ENCODE data around the gene PDE4D. TPM values are rescaled to one million over a fixed set of nuclear protein-coding genes. Genes with fewer than 3 reads are reported as not detected.
"Not testable (repeated sequence)": the region's sequence is repeated elsewhere in the genome, so short reads cannot be mapped to it uniquely, and the experiment has no call there.

PDE4D gene
- total RNA-seq, 2 experiments from 2014 or later, result 40.5 to 41.2 TPM

- no peaks in the 10 kb centered on the region for H3K9me3 Mint-ChIP-seq
- CTCF ChIA-PET, result no interaction called here
- peaks cover 10% of the 10 kb centered on the region for H3K27me3 Mint-ChIP-seq (ENCODE audit: low read depth)
- H3K27ac Mint-ChIP-seq, result no peak overlapping the region
- intact Hi-C loops (cut with micrococcal nuclease), result loop anchor here (10.0 kb wide), 1 partner anchor 196 kb away; no protein-coding TSS in a partner anchor
- H3K4me1 Mint-ChIP-seq (ENCODE audit: low read depth), result no peaks in the 10 kb centered on the region
- H3K4me3 Mint-ChIP-seq, result no peak overlapping the region
- H3K36me3 Mint-ChIP-seq (ENCODE audit: low read depth), result no peaks in the 10 kb centered on the region
- DNase-seq, result no peak
These were observed 295.0 kb downstream of the PDE4D start for GRCh38 chr5:59598547-59598874.

GRCh38 chr5:59597690-59598546 is 295.6 kb downstream of the PDE4D start:
- Mint-ChIP-seq H3K4me3 (no peak overlapping the region), H3K27me3 (ENCODE audit: low read depth) (peaks cover 10% of the 10 kb centered on the region), H3K9me3 (no peaks in the 10 kb centered on the region), H3K36me3 (ENCODE audit: low read depth) (no peaks in the 10 kb centered on the region), H3K27ac (no peak overlapping the region), H3K4me1 (ENCODE audit: low read depth) (no peaks in the 10 kb centered on the region)
- CTCF ChIA-PET, result interaction anchor here (1.2 kb wide), 1 partner anchor 16 kb away, joined by 3 read pairs; no protein-coding TSS in a partner anchor
- no peak for DNase-seq
- intact Hi-C loops (cut with micrococcal nuclease), result loop anchor here (10.0 kb wide), 1 partner anchor 197 kb away; no protein-coding TSS in a partner anchor

- Mint-ChIP-seq H3K4me1 (ENCODE audit: low read depth) (peaks cover 3% of the 10 kb centered on the region), H3K36me3 (ENCODE audit: low read depth) (no peaks in the 10 kb centered on the region), H3K9me3 (no peaks in the 10 kb centered on the region), H3K27ac (no peak overlapping the region), H3K4me3 (no peak overlapping the region), H3K27me3 (ENCODE audit: low read depth) (peaks cover 6% of the 10 kb centered on the region)
- intact Hi-C loops (cut with micrococcal nuclease), result loop anchor here (10.0 kb wide), 1 partner anchor 198 kb away; no protein-coding TSS in a partner anchor
- CTCF ChIA-PET, result interaction anchor here (1.2 kb wide), 1 partner anchor 15 kb away, joined by 3 read pairs; no protein-coding TSS in a partner anchor
- DNase-seq, result no peak
These were observed 296.8 kb downstream of the PDE4D start for GRCh38 chr5:59596586-59597350.

- H3K9me3 Mint-ChIP-seq; H3K4me3 Mint-ChIP-seq; H3K27me3 Mint-ChIP-seq (ENCODE audit: low read depth); DNase-seq; H3K27ac Mint-ChIP-seq; CTCF ChIA-PET; H3K36me3 Mint-ChIP-seq (ENCODE audit: low read depth): not testable (repeated sequence)
- intact Hi-C loops (cut with micrococcal nuclease), result loop anchor here (5.0 to 10.0 kb wide), 2 partner anchors 201 to 1813 kb away; no protein-coding TSS in a partner anchor
- peaks cover 10% of the 10 kb centered on the region for H3K4me1 Mint-ChIP-seq (ENCODE audit: low read depth)
These were observed 299.4 kb downstream of the PDE4D start for GRCh38 chr5:59594118-59594517.

GRCh38 chr5:59593439-59594007 is 300.0 kb downstream of the PDE4D start:
- peaks cover 3% of the 10 kb centered on the region for H3K27me3 Mint-ChIP-seq (ENCODE audit: low read depth)
- intact Hi-C loops (cut with micrococcal nuclease), result loop anchor here (5.0 to 10.0 kb wide), 2 partner anchors 201 to 1814 kb away; no protein-coding TSS in a partner anchor
- no peak for DNase-seq
- peaks cover 10% of the 10 kb centered on the region for H3K4me1 Mint-ChIP-seq (ENCODE audit: low read depth)
- CTCF ChIA-PET, result interaction anchor here (0.6 kb wide), 1 partner anchor 77 kb away, joined by 3 read pairs; no protein-coding TSS in a partner anchor
- no peaks in the 10 kb centered on the region for H3K9me3 Mint-ChIP-seq
- H3K4me3 Mint-ChIP-seq, result no peak overlapping the region
- no peaks in the 10 kb centered on the region for H3K36me3 Mint-ChIP-seq (ENCODE audit: low read depth)
- H3K27ac Mint-ChIP-seq, result no peak overlapping the region

GRCh38 chr5:59592101-59592500 is 301.4 kb downstream of the PDE4D start:
- H3K36me3 Mint-ChIP-seq (ENCODE audit: low read depth), result no peaks in the 10 kb centered on the region
- no peak for DNase-seq

GRCh38 chr5:59591162-59591561 is 302.4 kb downstream of the PDE4D start:
- DNase-seq, result no peak
- peaks cover 19% of the 10 kb centered on the region for H3K27me3 Mint-ChIP-seq (ENCODE audit: low read depth)
- no peaks in the 10 kb centered on the region for H3K36me3 Mint-ChIP-seq (ENCODE audit: low read depth)
- H3K4me3 Mint-ChIP-seq, result no peak overlapping the region
- intact Hi-C loops (cut with micrococcal nuclease), result loop anchor here (1.0 to 10.0 kb wide), 5 partner anchors 18 to 1816 kb away; no protein-coding TSS in a partner anchor
- H3K4me1 Mint-ChIP-seq (ENCODE audit: low read depth), result peaks cover 10% of the 10 kb centered on the region
- H3K27ac Mint-ChIP-seq, result no peak overlapping the region
- CTCF ChIA-PET, result interaction anchor here (0.7 kb wide), 1 partner anchor 1014 kb away, joined by 4 read pairs; no protein-coding TSS in a partner anchor
- H3K9me3 Mint-ChIP-seq, result no peaks in the 10 kb centered on the region

More at GRCh38 chr5:59592101-59592500, 301.4 kb downstream of the PDE4D start:
- intact Hi-C loops (cut with micrococcal nuclease), result loop anchor here (5.0 to 10.0 kb wide), 2 partner anchors 203 to 1815 kb away; no protein-coding TSS in a partner anchor
- H3K4me3 Mint-ChIP-seq, result no peak overlapping the region
- H3K4me1 Mint-ChIP-seq (ENCODE audit: low read depth), result peaks cover 10% of the 10 kb centered on the region
- H3K27ac Mint-ChIP-seq, result no peak overlapping the region
- CTCF ChIA-PET, result no interaction called here
- H3K27me3 Mint-ChIP-seq (ENCODE audit: low read depth), result peaks cover 11% of the 10 kb centered on the region
- no peaks in the 10 kb centered on the region for H3K9me3 Mint-ChIP-seq

- CTCF ChIA-PET, result no interaction called here
- H3K27ac Mint-ChIP-seq, result no peak overlapping the region
- H3K27me3 Mint-ChIP-seq (ENCODE audit: low read depth), result peaks cover 21% of the 10 kb centered on the region
- no peak for DNase-seq
- H3K9me3 Mint-ChIP-seq, result no peaks in the 10 kb centered on the region
- no peak overlapping the region for H3K4me3 Mint-ChIP-seq
- H3K36me3 Mint-ChIP-seq (ENCODE audit: low read depth), result no peaks in the 10 kb centered on the region
- intact Hi-C loops (cut with micrococcal nuclease), result no loop called here
- H3K4me1 Mint-ChIP-seq (ENCODE audit: low read depth), result peaks cover 10% of the 10 kb centered on the region
These were observed 304.6 kb downstream of the PDE4D start for GRCh38 chr5:59588922-59589321.

GRCh38 chr5:59587489-59588337 is 305.8 kb downstream of the PDE4D start:
- H3K9me3 Mint-ChIP-seq, result no peaks in the 10 kb centered on the region
- DNase-seq, result no peak
- H3K4me3 Mint-ChIP-seq, result no peak overlapping the region
- intact Hi-C loops (cut with micrococcal nuclease), result no loop called here
- H3K4me1 Mint-ChIP-seq (ENCODE audit: low read depth), result peaks cover 10% of the 10 kb centered on the region
- CTCF ChIA-PET, result interaction anchor here (0.9 kb wide), 1 partner anchor 82 kb away, joined by 4 read pairs; no protein-coding TSS in a partner anchor
- no peaks in the 10 kb centered on the region for H3K36me3 Mint-ChIP-seq (ENCODE audit: low read depth)
- no peak overlapping the region for H3K27ac Mint-ChIP-seq
- H3K27me3 Mint-ChIP-seq (ENCODE audit: low read depth), result peaks cover 21% of the 10 kb centered on the region

- no peak overlapping the region for H3K27ac Mint-ChIP-seq
- no peak overlapping the region for H3K4me3 Mint-ChIP-seq
- intact Hi-C loops (cut with micrococcal nuclease), result no loop called here
- H3K27me3 Mint-ChIP-seq (ENCODE audit: low read depth), result peaks cover 21% of the 10 kb centered on the region
- no peaks in the 10 kb centered on the region for H3K36me3 Mint-ChIP-seq (ENCODE audit: low read depth)
- no peak for DNase-seq
- CTCF ChIA-PET, result interaction anchor here (0.9 kb wide), 1 partner anchor 81 kb away, joined by 4 read pairs; no protein-coding TSS in a partner anchor
- peaks cover 7% of the 10 kb centered on the region for H3K4me1 Mint-ChIP-seq (ENCODE audit: low read depth)
- no peaks in the 10 kb centered on the region for H3K9me3 Mint-ChIP-seq
These were observed 306.7 kb downstream of the PDE4D start for GRCh38 chr5:59586841-59587240.
